ENCODE measurements around the gene TSPYL6. TPM values are rescaled to one million over a fixed set of nuclear protein-coding genes. Genes with fewer than 3 reads are reported as not detected.

TSPYL6 gene
- polyA plus RNA-seq, 1 donor = 0.06 TPM

DNA sequence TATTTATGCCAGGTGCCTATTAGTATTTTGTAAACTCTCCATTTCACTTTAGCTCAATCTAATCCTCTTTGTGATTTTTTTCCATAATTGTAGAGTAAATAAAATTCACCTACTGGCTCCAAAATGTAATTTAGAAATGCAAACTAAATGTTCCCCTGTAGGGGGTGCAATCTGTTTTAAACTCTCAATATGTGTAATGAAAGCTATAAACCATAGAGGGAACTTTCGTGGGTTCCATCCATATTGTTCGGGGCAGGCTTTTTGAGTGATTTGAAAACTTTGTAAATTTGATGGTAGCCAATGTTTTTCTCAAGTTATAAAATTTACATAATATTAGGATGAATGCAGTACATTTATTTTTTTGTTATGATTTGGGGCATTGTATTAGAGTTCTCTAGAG, 49.4 kb downstream of the TSPYL6 start:
- no peaks in the 10 kb centered on the region for H3K4me1 ChIP-seq (ENCODE audit: control insufficient read depth, insufficient read depth, low read length)
- WGBS (ENCODE audit: insufficient coverage, low lambda C conversion rate) = no CpG with 5 or more reads among the region's 2 CpGs
- H3K27me3 ChIP-seq (ENCODE audit: control insufficient read depth, insufficient read depth, low read length) = no peaks in the 10 kb centered on the region
- no peak for DNase-seq
- H3K9me3 ChIP-seq (ENCODE audit: control insufficient read depth, low read depth, low read length) = peaks cover 4% of the 10 kb centered on the region
- no peaks in the 10 kb centered on the region for H3K36me3 ChIP-seq (ENCODE audit: control insufficient read depth, insufficient read depth, low read length)
- no peak overlapping the region for H3K27ac ChIP-seq (ENCODE audit: low read length)
- no peak overlapping the region for H3K4me3 ChIP-seq (ENCODE audit: low read length)

DNA sequence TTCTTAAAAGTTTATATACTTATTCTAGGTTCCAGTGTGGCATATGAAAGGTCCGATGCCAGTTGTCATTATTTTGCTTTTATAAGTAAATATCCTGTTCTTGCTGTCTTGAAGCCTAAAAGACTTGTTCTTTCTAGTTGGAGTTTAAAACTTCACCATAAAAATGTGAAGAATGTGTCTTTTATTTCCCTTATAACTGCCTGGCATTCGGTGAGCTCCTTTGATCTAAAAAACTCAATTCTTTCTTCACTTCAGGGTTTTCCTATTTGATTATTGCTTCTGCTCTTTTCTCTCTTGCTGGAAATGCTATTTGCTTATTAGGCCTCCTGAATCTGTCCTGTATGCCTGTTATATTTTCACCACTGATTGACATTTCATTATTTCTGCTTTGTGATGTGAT, 51.6 kb downstream of the TSPYL6 start:
- H3K36me3 ChIP-seq (ENCODE audit: control insufficient read depth, insufficient read depth, low read length) = no peaks in the 10 kb centered on the region
- 60% methylated on average over 2 of the region's 2 CpGs for WGBS (ENCODE audit: insufficient coverage, low lambda C conversion rate)
- H3K4me3 ChIP-seq (ENCODE audit: low read length) = no peak overlapping the region
- no peaks in the 10 kb centered on the region for H3K27me3 ChIP-seq (ENCODE audit: control insufficient read depth, insufficient read depth, low read length)
- no peak overlapping the region for H3K27ac ChIP-seq (ENCODE audit: low read length)
- H3K4me1 ChIP-seq (ENCODE audit: control insufficient read depth, insufficient read depth, low read length) = no peaks in the 10 kb centered on the region
- H3K9me3 ChIP-seq (ENCODE audit: control insufficient read depth, low read depth, low read length) = peaks cover 4% of the 10 kb centered on the region
- DNase-seq = no peak

Other genes with a start within 250 kb of the TSPYL6 start
- gene ACYP2, start 140.6 kb downstream of the TSPYL6 start, polyA plus RNA-seq = 13.5 TPM
- 168 TPM for gene SPTBN1, start 200.1 kb upstream of the TSPYL6 start, polyA plus RNA-seq

Measured in large intestine (tissue), 3 donors.